Stomach (tissue), 4 donors: ENCODE results near the gene UBR4.

Experiments used
- CTCF ChIP-seq, 7 experiments: fragments of 450-650 bp in 4 of 7; fragments of 200-600 bp in 3 of 7; sonication (generic) in 3 of 7; IDR thresholded peaks; one replicate each; pipeline ENCODE4 v1.5.1; 2016 to 2019; ENCODE audit warnings: antibody characterized with exemption in 7 of 7, control low read depth in 2 of 7, mild to moderate bottlenecking in 1 of 7
- POLR2A ChIP-seq, 4 donors: fragments of 450-650 bp; IDR thresholded peaks; one replicate each; pipeline ENCODE4 v1.6.1; 2016; ENCODE audit warnings: antibody characterized with exemption in 4 of 4, control low read depth in 2 of 4, mild to moderate bottlenecking in 1 of 4, moderate library complexity in 1 of 4
- POLR2AphosphoS5 ChIP-seq, 3 donors: sonication (generic); formaldehyde crosslinking; IDR thresholded peaks; one replicate each; pipeline ENCODE4 v1.6.1; 2016; ENCODE audit warnings: antibody characterized with exemption in 3 of 3

GRCh38 chr1:19066874-19067181 is 143.2 kb downstream of the UBR4 start:
- no peak for TF ChIP-seq CTCF (IDR thresholded peaks at IDR 0.05)
- no peak for TF ChIP-seq POLR2A (IDR thresholded peaks at IDR 0.05)
- no peak for TF ChIP-seq POLR2AphosphoS5 (IDR thresholded peaks at IDR 0.05)
